Suprapubic skin (tissue), 4 donors: ENCODE measurements around the gene COL15A1.

Experiments used
- EP300 ChIP-seq: sonication (generic); formaldehyde crosslinking; IDR thresholded peaks from one replicate; pipeline ENCODE4 v1.6.1; 2017; ENCODE audit warnings: antibody characterized with exemption
- POLR2AphosphoS5 ChIP-seq, 3 donors: sonication (generic); formaldehyde crosslinking; IDR thresholded peaks; one replicate each; pipeline ENCODE4 v1.6.1; 2017; ENCODE audit warnings: antibody characterized with exemption in 3 of 3
- TF ChIP-seq, protein P1 (sequence below), 2 donors: fragments of 200-600 bp in 1 of 2; fragments of 450-650 bp in 1 of 2; sonication (generic) in 1 of 2; IDR thresholded peaks; one replicate each; pipeline ENCODE4 v1.5.1; 2016 to 2019; ENCODE audit warnings: antibody characterized with exemption in 2 of 2, mild to moderate bottlenecking in 1 of 2, moderate library complexity in 1 of 2

DNA sequence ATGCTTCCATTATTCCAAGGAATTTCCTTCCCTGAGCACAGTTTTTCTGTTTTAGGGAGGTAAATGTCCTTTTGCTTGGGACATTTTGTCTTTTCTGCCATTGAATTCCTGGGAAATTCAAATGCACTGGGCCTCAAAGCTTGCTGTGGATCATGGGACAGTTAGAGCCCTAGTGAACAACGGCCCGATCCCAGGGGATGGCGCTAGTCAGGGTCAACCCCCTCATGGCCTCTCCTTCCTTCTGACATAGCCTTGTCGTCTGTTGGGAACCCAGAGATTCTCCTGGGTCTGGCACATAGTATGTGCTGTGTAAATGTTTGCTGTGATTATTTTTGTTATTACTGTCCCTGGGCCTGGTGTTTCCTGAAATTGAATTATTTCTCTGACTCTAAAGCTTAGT is 30.7 kb upstream of the COL15A1 start:
- no peak for TF ChIP-seq EP300
- TF ChIP-seq, protein P1, sequence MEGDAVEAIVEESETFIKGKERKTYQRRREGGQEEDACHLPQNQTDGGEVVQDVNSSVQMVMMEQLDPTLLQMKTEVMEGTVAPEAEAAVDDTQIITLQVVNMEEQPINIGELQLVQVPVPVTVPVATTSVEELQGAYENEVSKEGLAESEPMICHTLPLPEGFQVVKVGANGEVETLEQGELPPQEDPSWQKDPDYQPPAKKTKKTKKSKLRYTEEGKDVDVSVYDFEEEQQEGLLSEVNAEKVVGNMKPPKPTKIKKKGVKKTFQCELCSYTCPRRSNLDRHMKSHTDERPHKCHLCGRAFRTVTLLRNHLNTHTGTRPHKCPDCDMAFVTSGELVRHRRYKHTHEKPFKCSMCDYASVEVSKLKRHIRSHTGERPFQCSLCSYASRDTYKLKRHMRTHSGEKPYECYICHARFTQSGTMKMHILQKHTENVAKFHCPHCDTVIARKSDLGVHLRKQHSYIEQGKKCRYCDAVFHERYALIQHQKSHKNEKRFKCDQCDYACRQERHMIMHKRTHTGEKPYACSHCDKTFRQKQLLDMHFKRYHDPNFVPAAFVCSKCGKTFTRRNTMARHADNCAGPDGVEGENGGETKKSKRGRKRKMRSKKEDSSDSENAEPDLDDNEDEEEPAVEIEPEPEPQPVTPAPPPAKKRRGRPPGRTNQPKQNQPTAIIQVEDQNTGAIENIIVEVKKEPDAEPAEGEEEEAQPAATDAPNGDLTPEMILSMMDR (IDR thresholded peaks at IDR 0.05) = no peak
- TF ChIP-seq POLR2AphosphoS5 (IDR thresholded peaks at IDR 0.05) = no peak
